CD14-positive monocyte (primary cell): ENCODE results near the gene CCDC136. TPM values are rescaled to one million over a fixed set of nuclear protein-coding genes. Genes with fewer than 3 reads are reported as not detected.

Experiments used
- DNase-seq, 3 donors: peaks; one replicate each; pipeline ENCODE4 v3.0.0-alpha.2; 2011 to 2022
- H2AFZ ChIP-seq: 2 replicates; pipeline ENCODE4 v1.6.0; 2012; ENCODE audit warnings: mild to moderate bottlenecking, low read depth, low read length, inconsistent platforms; ENCODE audit not compliant: insufficient read depth, poor library complexity, severe bottlenecking
- H3K27ac ChIP-seq, 2 donors: 1 replicate in 1 of 2; 2 replicates in 1 of 2; pipeline ENCODE4 v1.5.1; 2012 to 2013; ENCODE audit warnings: low read length in 2 of 2, control low read depth in 1 of 2, inconsistent platforms in 1 of 2, low read depth in 1 of 2, mild to moderate bottlenecking in 1 of 2
- H3K27me3 ChIP-seq, 2 donors: one replicate each; pipeline versions ENCODE4 v1.6.0 to v1.6.1; 2011 to 2013; ENCODE audit warnings: low read length in 2 of 2; ENCODE audit not compliant: control insufficient read depth in 2 of 2, insufficient read depth in 2 of 2
- H3K36me3 ChIP-seq, 2 donors: replicated peaks in 1 of 2; 1 replicate in 1 of 2; 2 replicates in 1 of 2; pipeline versions ENCODE4 v1.5.1 to v1.6.1; 2012 to 2013; ENCODE audit warnings: low read length in 2 of 2, control low read depth in 1 of 2, inconsistent platforms in 1 of 2, mild to moderate bottlenecking in 1 of 2; ENCODE audit not compliant: insufficient read depth in 2 of 2, control insufficient read depth in 1 of 2
- H3K4me1 ChIP-seq, 2 donors: 1 replicate in 1 of 2; 2 replicates in 1 of 2; pipeline versions ENCODE4 v1.5.1 to v1.6.1; 2012 to 2013; ENCODE audit warnings: low read length in 2 of 2, control low read depth in 1 of 2, inconsistent platforms in 1 of 2, mild to moderate bottlenecking in 1 of 2, moderate library complexity in 1 of 2; ENCODE audit not compliant: insufficient read depth in 2 of 2, control insufficient read depth in 1 of 2
- H3K4me2 ChIP-seq: replicated peaks from 2 replicates; pipeline ENCODE3; 2012; ENCODE audit warnings: low read length, moderate library complexity, mild to moderate bottlenecking; ENCODE audit not compliant: poor library complexity, severe bottlenecking; ENCODE audit errors: extremely low read depth
- H3K4me3 ChIP-seq, 3 experiments: fragments of 200-600 bp in 1 of 3; sonication (generic) in 1 of 3; replicated peaks in 1 of 3; 1 replicate in 2 of 3; 2 replicates in 1 of 3; pipeline ENCODE4 v1.5.1; 2011 to 2013; ENCODE audit warnings: low read length in 3 of 3, mild to moderate bottlenecking in 3 of 3, control low read depth in 2 of 3, low read depth in 2 of 3, inconsistent platforms in 1 of 3, moderate library complexity in 1 of 3
- H3K79me2 ChIP-seq: 2 replicates; pipeline ENCODE4 v1.6.0; 2012; ENCODE audit warnings: mild to moderate bottlenecking, control low read depth, inconsistent platforms, low read length, moderate library complexity; ENCODE audit not compliant: insufficient read depth
- H3K9ac ChIP-seq: 2 replicates; pipeline ENCODE4 v1.6.0; 2017; ENCODE audit warnings: low read length, mild to moderate bottlenecking; ENCODE audit not compliant: insufficient read depth, poor library complexity, severe bottlenecking
- H3K9me3 ChIP-seq, 2 donors: replicated peaks in 1 of 2; 1 replicate in 1 of 2; 2 replicates in 1 of 2; pipeline versions ENCODE4 v1.5.1 to v1.6.1; 2012 to 2013; ENCODE audit warnings: low read length in 2 of 2, control low read depth in 1 of 2; ENCODE audit not compliant: control insufficient read depth in 1 of 2, insufficient read depth in 1 of 2
- H4K20me1 ChIP-seq: 2 replicates; pipeline ENCODE4 v1.6.0; 2012; ENCODE audit warnings: mild to moderate bottlenecking, low read length, control low read depth, moderate library complexity; ENCODE audit not compliant: insufficient read depth
- H3K27ac Mint-ChIP-seq, 7 donors: one replicate each; pipeline ENCODE4 v1.8.0; 2020; ENCODE audit warnings: mild to moderate bottlenecking in 7 of 7, mixed read lengths in 7 of 7, moderate library complexity in 6 of 7, inconsistent platforms in 2 of 7
- H3K27me3 Mint-ChIP-seq, 3 donors: one replicate each; pipeline ENCODE4 v1.8.0; 2021 to 2022; ENCODE audit warnings: low read depth in 3 of 3, mild to moderate bottlenecking in 3 of 3, mixed read lengths in 3 of 3, moderate library complexity in 3 of 3, inconsistent platforms in 1 of 3
- H3K36me3 Mint-ChIP-seq, 2 donors: one replicate each; pipeline ENCODE4 v1.8.0; 2020; ENCODE audit warnings: mixed read lengths in 2 of 2, inconsistent platforms in 1 of 2, mild to moderate bottlenecking in 1 of 2
- H3K4me1 Mint-ChIP-seq: one replicate; pipeline ENCODE4 v1.8.0; 2020; ENCODE audit warnings: mild to moderate bottlenecking, mixed read lengths
- H3K4me3 Mint-ChIP-seq, 2 donors: one replicate each; pipeline ENCODE4 v1.8.0; 2020; ENCODE audit warnings: mild to moderate bottlenecking in 2 of 2, mixed read lengths in 2 of 2, moderate library complexity in 1 of 2
- H3K9me3 Mint-ChIP-seq, 7 donors: one replicate each; pipeline ENCODE4 v1.8.0; 2020 to 2022; ENCODE audit warnings: mixed read lengths in 7 of 7, mild to moderate bottlenecking in 6 of 7, moderate library complexity in 6 of 7, inconsistent platforms in 2 of 7
- WGBS: methylation state at CpG from one replicate; pipeline ENCODE4 v1.1.5; 2013; ENCODE audit warnings: missing lambda C conversion rate; ENCODE audit not compliant: insufficient coverage; 5-methylcytosine and 5-hydroxymethylcytosine counted together
- intact Hi-C, 2 donors: fragments of 100-400 bp; cut with micrococcal nuclease; formaldehyde crosslinking; loops; one replicate each; pipeline versions ENCODE4 v1.15.0 to v1.15.1; 2023
- polyA plus RNA-seq, 3 donors: library from polyadenylated mRNA; depleted of rRNA in 1 of 3; unstranded in 2 of 3; stranded (reverse) in 1 of 3; fragments of 300-500 nt in 2 of 3; fragments of >200 nt in 1 of 3; fragmentation: Illumina TruSeq in 2 of 3; gene quantifications; 1 replicate in 2 of 3; 2 replicates in 1 of 3; pipeline ENCODE4 v1.2.3, GENCODE V29; 2012 to 2021
- TF ChIP-seq, protein P1 (sequence below): fragments of 200-600 bp; IDR thresholded peaks from one replicate; pipeline ENCODE4 v1.8.0; 2022; ENCODE audit warnings: antibody characterized with exemption, mild to moderate bottlenecking

The CCDC136 gene
- polyA plus RNA-seq, 3 donors, result 0.26 to 2.6 TPM; not detected in 1

- no peak overlapping the region for H3K9ac ChIP-seq
- Mint-ChIP-seq H3K4me1 (peaks cover 21% of the 10 kb centered on the region), H3K27me3 (peaks cover 0 to 2% (median 1%) of the 10 kb centered on the region in 3 donors), H3K9me3 (peaks cover 0 to 2% (median 0%) of the 10 kb centered on the region in 7 donors), H3K4me3 (no peak overlapping the region), H3K36me3 (no peaks in the 10 kb centered on the region), H3K27ac (no peak overlapping the region)
- H4K20me1 ChIP-seq, result no peaks in the 10 kb centered on the region
- H3K27ac ChIP-seq, result no peak overlapping the region
- H2AFZ ChIP-seq, result no peak overlapping the region
- no peak overlapping the region for H3K4me2 ChIP-seq
- H3K79me2 ChIP-seq, result no peaks in the 10 kb centered on the region
- peaks cover 32 to 35% of the 10 kb centered on the region in 2 donors for H3K4me1 ChIP-seq
- no peaks in the 10 kb centered on the region for H3K27me3 ChIP-seq
- TF ChIP-seq, protein P1, sequence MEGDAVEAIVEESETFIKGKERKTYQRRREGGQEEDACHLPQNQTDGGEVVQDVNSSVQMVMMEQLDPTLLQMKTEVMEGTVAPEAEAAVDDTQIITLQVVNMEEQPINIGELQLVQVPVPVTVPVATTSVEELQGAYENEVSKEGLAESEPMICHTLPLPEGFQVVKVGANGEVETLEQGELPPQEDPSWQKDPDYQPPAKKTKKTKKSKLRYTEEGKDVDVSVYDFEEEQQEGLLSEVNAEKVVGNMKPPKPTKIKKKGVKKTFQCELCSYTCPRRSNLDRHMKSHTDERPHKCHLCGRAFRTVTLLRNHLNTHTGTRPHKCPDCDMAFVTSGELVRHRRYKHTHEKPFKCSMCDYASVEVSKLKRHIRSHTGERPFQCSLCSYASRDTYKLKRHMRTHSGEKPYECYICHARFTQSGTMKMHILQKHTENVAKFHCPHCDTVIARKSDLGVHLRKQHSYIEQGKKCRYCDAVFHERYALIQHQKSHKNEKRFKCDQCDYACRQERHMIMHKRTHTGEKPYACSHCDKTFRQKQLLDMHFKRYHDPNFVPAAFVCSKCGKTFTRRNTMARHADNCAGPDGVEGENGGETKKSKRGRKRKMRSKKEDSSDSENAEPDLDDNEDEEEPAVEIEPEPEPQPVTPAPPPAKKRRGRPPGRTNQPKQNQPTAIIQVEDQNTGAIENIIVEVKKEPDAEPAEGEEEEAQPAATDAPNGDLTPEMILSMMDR, result no peak
- no peaks in the 10 kb centered on the region for H3K9me3 ChIP-seq
- DNase-seq, result no peak
- 89% methylated on average over 6 of the region's 11 CpGs for WGBS
- no peak overlapping the region for H3K4me3 ChIP-seq
- no peaks in the 10 kb centered on the region for H3K36me3 ChIP-seq
- intact Hi-C loops, result no loop called here
These were observed 20.1 kb downstream of the CCDC136 start for GRCh38 chr7:128811631-128812430.

DNA sequence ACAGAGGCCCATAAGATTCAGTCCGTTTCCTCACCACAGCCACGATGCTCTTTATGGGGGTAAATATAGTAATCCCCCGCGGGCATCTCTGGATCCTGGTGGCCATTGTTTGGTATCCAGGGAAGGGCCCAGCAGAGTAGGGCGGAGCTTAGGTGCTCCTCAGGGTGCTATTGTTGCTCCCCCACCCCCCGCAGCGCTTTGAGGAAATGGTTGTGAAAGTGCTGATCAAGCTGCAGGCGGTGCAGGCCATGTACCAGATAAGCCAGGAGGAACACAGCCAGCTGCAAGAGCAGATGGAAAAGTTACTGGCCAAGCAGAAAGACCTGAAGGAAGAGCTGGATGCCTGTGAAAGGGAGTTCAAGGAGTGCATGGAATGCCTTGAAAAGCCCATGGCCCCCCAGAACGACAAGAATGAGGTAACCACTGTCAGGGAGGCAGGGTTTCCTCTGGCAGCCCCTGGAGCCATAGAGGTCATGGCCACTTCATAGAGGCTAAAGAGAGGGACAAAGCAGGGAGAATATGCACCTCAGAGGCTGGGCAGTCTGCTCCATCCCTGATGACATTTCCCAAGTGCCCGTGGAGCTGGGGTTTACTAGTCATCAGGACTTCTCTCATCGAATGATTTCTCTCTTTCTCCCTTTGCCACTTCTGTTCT is 20.9 kb downstream of the CCDC136 start:
- H3K36me3 ChIP-seq, result no peaks in the 10 kb centered on the region
- no peaks in the 10 kb centered on the region for H4K20me1 ChIP-seq
- WGBS, result 23% methylated on average over 6 of the region's 11 CpGs
- H3K4me3 ChIP-seq, result no peak overlapping the region
- peak overlapping the region; percentile 41 for H3K4me2 ChIP-seq
- no peaks in the 10 kb centered on the region for H3K9me3 ChIP-seq
- peak overlapping the region; percentile 25 for H3K9ac ChIP-seq
- intact Hi-C loops, result no loop called here
- Mint-ChIP-seq H3K4me3 (no peak overlapping the region), H3K9me3 (peaks cover 0 to 2% (median 0%) of the 10 kb centered on the region in 7 donors), H3K27ac (no peak overlapping the region), H3K27me3 (peaks cover 3 to 4% (median 4%) of the 10 kb centered on the region in 3 donors), H3K4me1 (peaks cover 21% of the 10 kb centered on the region), H3K36me3 (no peaks in the 10 kb centered on the region)
- H3K27ac ChIP-seq, result no peak overlapping the region
- no peaks in the 10 kb centered on the region for H3K79me2 ChIP-seq
- peaks cover 32 to 35% of the 10 kb centered on the region in 2 donors for H3K4me1 ChIP-seq
- H2AFZ ChIP-seq, result no peak overlapping the region
- TF ChIP-seq, protein P1, result no peak
- DNase-seq, result peak; percentile 8 to 22 (median 17)
- H3K27me3 ChIP-seq, result no peaks in the 10 kb centered on the region
